GM21515 (cell line): ENCODE measurements around the gene BRSK2.

Experiments used
- ATAC-seq: cut with Tn5 transposase; IDR thresholded peaks from one replicate; pipeline ENCODE4 v1.9.1; 2021; ENCODE audit not compliant: unreplicated experiment

The BRSK2 gene

GRCh38 chr11:1461826-1462697, 72.3 kb downstream of the BRSK2 start:
- ATAC-seq = no peak

- no peak for ATAC-seq
Observed at GRCh38 chr11:1462698-1462975, 72.9 kb downstream of the BRSK2 start.

GRCh38 chr11:1463056-1463455, 73.3 kb downstream of the BRSK2 start:
- ATAC-seq = no peak

- no peak for ATAC-seq
Observed at GRCh38 chr11:1466784-1467183, 77.0 kb downstream of the BRSK2 start.

- ATAC-seq = no peak
Observed at GRCh38 chr11:1467270-1467669, 77.5 kb downstream of the BRSK2 start.

- no peak for ATAC-seq
Observed at GRCh38 chr11:1468002-1468401, 78.3 kb downstream of the BRSK2 start.

GRCh38 chr11:1468473-1469066, 78.8 kb downstream of the BRSK2 start:
- ATAC-seq = no peak

- no peak for ATAC-seq
Observed at GRCh38 chr11:1469287-1469910, 79.7 kb downstream of the BRSK2 start.

- ATAC-seq = no peak
Observed at GRCh38 chr11:1469911-1470680, 80.4 kb downstream of the BRSK2 start.

GRCh38 chr11:1470681-1471611, 81.2 kb downstream of the BRSK2 start:
- ATAC-seq = no peak

- ATAC-seq = no peak
Observed at GRCh38 chr11:1471736-1472135, 82.0 kb downstream of the BRSK2 start.

- ATAC-seq = no peak
Observed at GRCh38 chr11:1472180-1473005, 82.7 kb downstream of the BRSK2 start.

GRCh38 chr11:1473011-1473628, 83.4 kb downstream of the BRSK2 start:
- no peak for ATAC-seq

GRCh38 chr11:1473786-1474185, 84.1 kb downstream of the BRSK2 start:
- ATAC-seq = no peak

GRCh38 chr11:1475841-1476240, 86.1 kb downstream of the BRSK2 start:
- ATAC-seq = no peak

- no peak for ATAC-seq
Observed at GRCh38 chr11:1476940-1477736, 87.4 kb downstream of the BRSK2 start.

GRCh38 chr11:1478011-1478410, 88.3 kb downstream of the BRSK2 start:
- ATAC-seq = no peak

GRCh38 chr11:1478544-1478943, 88.8 kb downstream of the BRSK2 start:
- ATAC-seq = no peak
